GM12878 (cell line): ENCODE measurements around the gene LPAR5. TPM values are rescaled to one million over a fixed set of nuclear protein-coding genes. Genes with fewer than 3 reads are reported as not detected.

Experiments
- ATAC-seq: fragments of 200-7000 bp; cut with Tn5 transposase; 3 replicates; pipeline ENCODE4 v1.9.1; 2020; ENCODE audit warnings: mild to moderate bottlenecking, moderate library complexity
- BruUV-seq: library from RNA; stranded (reverse); fragments of 400-500 nt; replicated peaks from 2 replicates; lab custom pipeline; 2021; lab: Mats Ljungman, UMichigan
- CTCF ChIA-PET: fragments of 300-600 bp; sonication (Branson Sonifier 250); formaldehyde crosslinking; extraction: SDS; loops from one replicate; lab custom pipeline; 2021; ENCODE audit warnings: inconsistent platforms; lab: Yijun Ruan, JAX
- POLR2A ChIA-PET: fragments of 350-600 bp; formaldehyde crosslinking; extraction: SDS; loops from one replicate; lab custom pipeline; 2021; ENCODE audit warnings: inconsistent platforms; lab: Charles Lee
- RAD21 ChIA-PET: fragments of 300-600 bp; sonication (Branson Sonifier 250); formaldehyde crosslinking; loops from one replicate; lab custom pipeline; 2023; ENCODE audit warnings: antibody characterized with exemption; ENCODE audit not compliant: unreplicated experiment; lab: Charles Lee
- SMC1A ChIA-PET: fragments of 300-600 bp; sonication (Branson Sonifier 250); formaldehyde crosslinking; loops from one replicate; lab custom pipeline; 2023; ENCODE audit not compliant: unreplicated experiment, uncharacterized antibody; lab: Charles Lee
- DNase-seq: peaks from one replicate; pipeline ENCODE4 v3.0.0-alpha.2; 2011; ENCODE audit warnings: low read depth, low spot score
- FAIRE-seq: peaks from 3 replicates; lab custom pipeline; 2011; peaks lifted over from hg19 to GRCh38; lab: Jason Lieb, UNC
- H2AFZ ChIP-seq: 2 replicates; pipeline ENCODE4 v1.6.0; 2011; ENCODE audit warnings: low read depth, low read length, control low read depth; ENCODE audit not compliant: control insufficient read depth
- H3K27ac ChIP-seq: 2 replicates; pipeline ENCODE4 v1.5.1; 2011; ENCODE audit warnings: control low read depth; ENCODE audit not compliant: control insufficient read depth, insufficient read depth
- H3K27me3 ChIP-seq, 2 experiments: replicated peaks in 1 of 2; 2 replicates each; pipeline versions ENCODE4 v1.6.0 to v1.6.1; 2011; ENCODE audit warnings: low read length in 1 of 2; ENCODE audit not compliant: control insufficient read depth in 2 of 2, insufficient read depth in 2 of 2
- H3K36me3 ChIP-seq, 2 experiments: 2 replicates each; pipeline ENCODE4 v1.5.1; 2011; ENCODE audit warnings: low read length in 1 of 2; ENCODE audit not compliant: control insufficient read depth in 2 of 2, insufficient read depth in 2 of 2
- H3K4me1 ChIP-seq: 2 replicates; pipeline ENCODE4 v1.6.1; 2011; ENCODE audit warnings: mild to moderate bottlenecking, low read length, moderate library complexity, mixed read lengths; ENCODE audit not compliant: control insufficient read depth, insufficient read depth
- H3K4me2 ChIP-seq: 2 replicates; pipeline ENCODE4 v1.6.0; 2011; ENCODE audit warnings: control low read depth; ENCODE audit not compliant: control insufficient read depth, insufficient read depth
- H3K4me3 ChIP-seq: fragments of 200-600 bp; sonication (generic); 2 replicates; pipeline ENCODE4 v1.5.1; 2016
- H3K79me2 ChIP-seq: 2 replicates; pipeline ENCODE4 v1.6.0; 2011; ENCODE audit warnings: low read length; ENCODE audit not compliant: control insufficient read depth, insufficient read depth
- H3K9ac ChIP-seq: 2 replicates; pipeline ENCODE4 v1.8.0; 2011; ENCODE audit warnings: low read length, control low read depth, mixed read lengths; ENCODE audit not compliant: control insufficient read depth, insufficient read depth
- H3K9me3 ChIP-seq: replicated peaks from 3 replicates; pipeline ENCODE4 v1.5.1; 2011; ENCODE audit warnings: mild to moderate bottlenecking, low read length; ENCODE audit not compliant: control insufficient read depth, insufficient read depth
- H4K20me1 ChIP-seq: 2 replicates; pipeline ENCODE4 v1.6.0; 2011; ENCODE audit not compliant: control insufficient read depth, insufficient read depth
- CREB1 ChIP-seq: IDR thresholded peaks from 2 replicates; pipeline ENCODE4 v1.6.1; 2012; ENCODE audit warnings: low read depth, mild to moderate bottlenecking, inconsistent platforms
- PAX8 ChIP-seq: fragments of 450-650 bp; IDR thresholded peaks from 2 replicates; pipeline ENCODE4 v1.6.1; 2017; ENCODE audit warnings: mild to moderate bottlenecking, moderate library complexity
- POLR2A ChIP-seq: IDR thresholded peaks from 2 replicates; pipeline ENCODE4 v1.6.1; 2011; ENCODE audit warnings: low read depth, mild to moderate bottlenecking, low read length
- ZBED1 ChIP-seq: IDR thresholded peaks from 2 replicates; pipeline ENCODE4 v1.6.1; 2016; ENCODE audit warnings: borderline replicate concordance
- ZBTB33 ChIP-seq: fragments of 450-650 bp; IDR thresholded peaks from 2 replicates; pipeline ENCODE4 v1.6.1; 2017; ENCODE audit warnings: mild to moderate bottlenecking
- WGBS: methylation state at CpG from one replicate; pipeline ENCODE4 v1.1.6; 2016; ENCODE audit warnings: low lambda C conversion rate; ENCODE audit not compliant: insufficient replicate concordance, insufficient coverage; ENCODE audit errors: missing lambda C conversion rate; 5-methylcytosine and 5-hydroxymethylcytosine counted together
- in situ Hi-C: fragments of 300-500 bp; cut with MboI; formaldehyde crosslinking; loops from 9 replicates; pipeline ENCODE4 v1.14.3; 2018; ENCODE audit warnings: mixed read lengths
- intact Hi-C: fragments of 100-400 bp; cut with micrococcal nuclease; formaldehyde crosslinking; loops from one replicate; pipeline ENCODE4 v1.14.2; 2022; ENCODE audit not compliant: unreplicated experiment
- polyA plus RNA-seq, 11 experiments: library from polyadenylated mRNA; depleted of rRNA in 4 of 11; unstranded in 6 of 11; stranded (reverse) in 5 of 11; fragments of >200 nt; fragmentation: Nextera tagmentation in 4 of 11; fragmentation: Illumina TruSeq in 1 of 11; extraction: Ambion mirVana in 4 of 11; extraction: Trizol in 1 of 11; gene quantifications; 1 replicate in 1 of 11; 2 replicates in 10 of 11; pipeline versions ENCODE4 v1.2.1 to v1.2.3, GENCODE V29; 2011 to 2016; ENCODE audit warnings: inconsistent platforms in 2 of 11, missing spikeins in 2 of 11, low read depth in 1 of 11
- total RNA-seq, 4 experiments: library from RNA; depleted of rRNA in 3 of 4; stranded (reverse); fragments of >200 nt in 3 of 4; fragmentation: Illumina TruSeq in 1 of 4; extraction: Trizol in 1 of 4; gene quantifications; 2 replicates each; pipeline versions ENCODE4 v1.2.1 to v1.2.3, GENCODE V29; 2013 to 2021

Gene LPAR5
- total and polyA plus RNA-seq, 10 of the 15 experiments (the other 5 are each of a cell fraction or from before 2014, with no cell fraction given): 1.3 to 7.9 (median 5.3) TPM

DNA sequence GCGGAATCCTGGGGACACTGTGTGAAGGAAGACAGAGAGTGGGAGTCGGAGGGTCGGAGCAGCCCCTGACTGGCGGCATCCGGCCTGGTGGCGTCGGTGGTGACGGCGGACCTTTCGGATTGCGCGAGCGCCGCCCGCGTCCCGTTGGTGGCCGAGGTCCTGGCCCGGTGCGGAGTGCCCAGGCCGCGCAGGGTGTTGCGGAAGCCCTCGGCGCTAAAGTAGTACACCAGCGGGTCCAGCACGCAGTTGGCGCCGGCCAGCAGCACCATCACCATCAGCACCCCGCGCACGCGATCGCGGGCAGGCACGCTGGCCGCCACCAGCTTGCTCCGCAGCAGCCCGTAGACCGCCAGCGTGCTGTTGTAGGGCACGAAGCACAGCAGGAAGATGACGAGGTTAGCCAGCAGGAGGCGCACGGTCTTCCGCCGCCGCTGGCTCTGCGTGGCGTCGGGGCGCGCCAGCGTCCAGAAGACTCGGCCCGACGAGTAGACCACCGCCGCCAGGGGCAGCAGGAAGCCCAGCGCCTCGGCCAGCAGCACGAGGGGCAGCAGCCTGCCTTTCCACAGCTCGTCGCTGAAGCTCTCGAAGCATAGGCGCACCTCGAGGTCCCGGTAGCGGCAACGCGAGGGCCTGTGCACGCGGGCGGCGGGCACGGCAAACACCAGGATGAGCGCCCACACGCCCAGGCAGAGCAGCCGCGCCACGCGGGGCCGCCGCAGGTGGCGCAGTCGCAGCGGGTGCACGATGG is 15.4 kb downstream of the LPAR5 start:
- Histone ChIP-seq H3K4me3 (no peak overlapping the region), H3K27me3 (no peaks in the 10 kb centered on the region), H3K36me3 (peaks cover 0 to 7% of the 10 kb centered on the region in 2 experiments; a peak in 2 of 4 replicates), H3K4me1 (no peaks in the 10 kb centered on the region), H4K20me1 (no peaks in the 10 kb centered on the region), H3K27ac (no peak overlapping the region), H2AFZ (no peak overlapping the region), H3K9ac (no peak overlapping the region), H3K4me2 (no peak overlapping the region), H3K9me3 (no peaks in the 10 kb centered on the region), H3K79me2 (no peaks in the 10 kb centered on the region)
- TF ChIP-seq PAX8: no peak
- no peak for TF ChIP-seq CREB1
- no peak for TF ChIP-seq ZBED1
- peak; percentile 88; the same call in 1 of the 2 replicates for TF ChIP-seq ZBTB33
- peak; percentile 38; the same call in 1 of the 2 replicates for TF ChIP-seq POLR2A
- in situ Hi-C loops (no loop called here), intact Hi-C loops (no loop called here)
- CTCF ChIA-PET: interaction anchor here (1.2 to 3.1 kb wide), 5 partner anchors 7 to 64 kb away, joined by 3 to 23 read pairs (median 7); no protein-coding TSS in a partner anchor
- FAIRE-seq (no peak), ATAC-seq (no peak), DNase-seq (no peak)
- no TSS peak for BruUV-seq
- RAD21 ChIA-PET: interaction anchor here (0.7 to 2.3 kb wide), 5 partner anchors 8 to 64 kb away, joined by 3 to 5 read pairs (median 3); no protein-coding TSS in a partner anchor
- 84% methylated on average over 64 of the region's 88 CpGs for WGBS
- POLR2A ChIA-PET: interaction anchor here (1.4 kb wide), 1 partner anchor 12 kb away, joined by 8 read pairs; no protein-coding TSS in a partner anchor
- SMC1A ChIA-PET: interaction anchor here (1.3 to 1.5 kb wide), 3 partner anchors 23 to 76 kb away, joined by 3 to 5 read pairs (median 5); no protein-coding TSS in a partner anchor
